Stimulated activated CD4-positive, alpha-beta T cell treated with anti-CD3 and anti-CD28 coated beads, Interleukin-4, amount 100 ng/mL, for 4 hours (primary cell): ENCODE measurements around the gene RBM33.
A peak's percentile ranks its signal among the peaks of the same experiment; 100 is the strongest.
"Not testable (repeated sequence)": the region's sequence is repeated elsewhere in the genome, so short reads cannot be mapped to it uniquely, and the experiment has no call there.

Experiments used
- DNase-seq, 2 experiments: peaks; one replicate each; pipeline ENCODE4 v3.0.0-alpha.2; 2020

The RBM33 gene, protein sequence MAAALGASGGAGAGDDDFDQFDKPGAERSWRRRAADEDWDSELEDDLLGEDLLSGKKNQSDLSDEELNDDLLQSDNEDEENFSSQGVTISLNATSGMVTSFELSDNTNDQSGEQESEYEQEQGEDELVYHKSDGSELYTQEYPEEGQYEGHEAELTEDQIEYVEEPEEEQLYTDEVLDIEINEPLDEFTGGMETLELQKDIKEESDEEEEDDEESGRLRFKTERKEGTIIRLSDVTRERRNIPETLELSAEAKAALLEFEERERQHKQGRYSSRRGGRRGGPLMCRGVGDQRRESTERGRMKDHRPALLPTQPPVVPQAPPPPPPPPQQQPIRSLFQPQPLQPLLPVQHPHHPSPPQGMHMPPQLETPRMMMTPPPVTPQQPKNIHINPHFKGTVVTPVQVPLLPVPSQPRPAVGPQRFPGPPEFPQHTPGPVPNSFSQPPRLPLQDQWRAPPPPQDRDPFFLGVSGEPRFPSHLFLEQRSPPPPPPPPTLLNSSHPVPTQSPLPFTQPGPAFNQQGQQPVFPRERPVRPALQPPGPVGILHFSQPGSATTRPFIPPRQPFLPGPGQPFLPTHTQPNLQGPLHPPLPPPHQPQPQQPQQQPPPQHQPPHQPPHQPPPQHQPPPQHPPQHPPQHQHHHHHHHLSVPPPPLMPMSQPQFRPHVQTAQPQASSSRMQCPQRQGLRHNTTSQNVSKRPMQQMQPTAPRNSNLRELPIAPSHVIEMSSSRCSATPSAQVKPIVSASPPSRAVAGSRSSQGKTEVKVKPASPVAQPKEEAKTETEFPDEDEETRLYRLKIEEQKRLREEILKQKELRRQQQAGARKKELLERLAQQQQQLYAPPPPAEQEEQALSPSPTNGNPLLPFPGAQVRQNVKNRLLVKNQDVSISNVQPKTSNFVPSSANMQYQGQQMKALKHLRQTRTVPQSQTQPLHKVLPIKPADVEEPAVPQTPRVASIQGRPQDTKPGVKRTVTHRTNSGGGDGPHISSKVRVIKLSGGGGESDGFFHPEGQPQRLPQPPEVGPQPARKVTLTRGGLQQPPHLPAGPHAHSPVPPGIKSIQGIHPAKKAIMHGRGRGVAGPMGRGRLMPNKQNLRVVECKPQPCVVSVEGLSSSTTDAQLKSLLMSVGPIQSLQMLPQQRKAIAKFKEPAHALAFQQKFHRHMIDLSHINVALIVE

DNA sequence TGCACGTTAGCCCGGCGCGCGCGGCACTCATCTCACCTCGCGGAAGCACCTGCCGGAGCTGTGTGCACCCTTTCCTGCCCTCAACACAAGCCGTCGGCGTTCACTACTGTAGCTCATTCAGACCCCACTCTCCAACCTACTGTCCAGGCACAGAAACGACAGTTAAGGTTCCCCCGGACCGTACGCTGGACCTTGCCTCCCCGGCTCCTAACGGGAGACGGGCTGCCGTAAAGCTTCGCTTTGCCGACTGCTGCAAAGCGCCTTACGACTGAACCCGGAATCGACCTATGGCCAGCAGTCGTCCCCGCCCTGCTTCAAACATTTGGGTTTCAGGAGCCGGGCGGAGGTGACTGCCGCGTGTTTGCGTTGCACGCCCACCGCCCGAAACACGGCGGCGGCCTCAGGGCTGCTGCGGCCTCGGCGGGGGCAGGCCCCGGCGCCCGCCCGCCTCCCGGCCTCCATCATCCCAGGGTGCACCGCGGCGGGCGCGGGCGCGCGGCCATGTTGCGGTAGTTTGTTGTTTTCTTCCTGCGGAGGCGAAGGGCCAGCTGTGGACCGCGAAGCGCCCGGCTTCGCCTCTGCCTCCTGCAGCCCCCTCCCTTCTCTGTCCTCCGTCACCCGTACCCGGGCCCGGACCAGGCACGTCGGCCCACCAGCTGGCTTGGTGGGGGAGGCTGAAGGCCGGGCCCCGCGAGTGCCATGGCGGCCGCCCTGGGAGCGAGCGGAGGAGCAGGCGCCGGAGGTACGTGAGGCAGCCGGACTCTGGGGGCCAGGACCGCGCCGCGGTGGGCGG is at the start of gene RBM33:
TSS of gene RBM33 (plus strand) at position 484 of the 793 bp plus-strand sequence. CDS start at position 700, 216 bp downstream.
- DNase-seq = peak; percentile 76 to 77

DNA sequence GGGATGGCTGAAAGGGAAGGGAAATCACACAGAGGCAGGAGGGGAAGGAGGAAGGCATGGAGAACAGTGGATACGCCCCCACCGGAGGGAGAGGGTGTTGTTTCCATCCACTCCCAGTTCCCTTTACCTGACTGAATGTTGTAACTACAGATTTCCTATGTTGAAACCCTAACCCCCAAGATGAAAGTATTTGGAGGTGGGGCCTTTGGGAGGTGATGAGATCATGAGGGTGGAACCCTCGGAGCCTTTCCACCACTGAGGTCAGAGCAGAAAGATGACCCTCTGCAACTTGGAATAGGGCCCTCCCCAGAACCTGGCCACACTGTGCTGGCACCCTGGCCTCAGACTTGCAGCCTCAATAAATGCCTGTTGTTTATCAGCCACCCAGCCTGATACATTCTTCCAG is 49.5 kb upstream of the RBM33 start:
- DNase-seq = no peak

GRCh38 chr7:155597753-155598140 is 46.7 kb upstream of the RBM33 start:
- no peak for DNase-seq

DNA sequence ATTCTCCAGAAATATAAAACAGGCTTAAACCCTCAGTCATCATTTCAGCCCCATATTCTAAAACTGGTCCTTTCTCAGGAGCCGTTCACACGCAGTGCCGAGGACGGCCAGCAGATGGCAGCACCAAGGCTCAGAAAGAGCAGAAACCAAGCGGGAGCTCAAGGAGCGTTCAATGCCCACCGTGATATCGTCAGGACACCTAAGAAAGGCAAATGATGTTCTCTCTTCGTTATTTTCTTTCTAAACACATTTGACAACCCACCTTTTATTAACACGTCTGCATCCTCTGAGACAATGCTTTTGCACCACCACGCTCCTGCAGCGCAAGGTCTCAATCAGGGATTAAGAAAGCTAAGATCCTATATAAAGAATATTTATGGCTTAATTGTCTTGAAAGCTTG is 45.7 kb upstream of the RBM33 start:
- DNase-seq = peak; percentile 68 to 86

GRCh38 chr7:155602156-155602555 is 42.3 kb upstream of the RBM33 start:
- no peak for DNase-seq

GRCh38 chr7:155602750-155603149 is 41.7 kb upstream of the RBM33 start:
- DNase-seq = no peak

DNA sequence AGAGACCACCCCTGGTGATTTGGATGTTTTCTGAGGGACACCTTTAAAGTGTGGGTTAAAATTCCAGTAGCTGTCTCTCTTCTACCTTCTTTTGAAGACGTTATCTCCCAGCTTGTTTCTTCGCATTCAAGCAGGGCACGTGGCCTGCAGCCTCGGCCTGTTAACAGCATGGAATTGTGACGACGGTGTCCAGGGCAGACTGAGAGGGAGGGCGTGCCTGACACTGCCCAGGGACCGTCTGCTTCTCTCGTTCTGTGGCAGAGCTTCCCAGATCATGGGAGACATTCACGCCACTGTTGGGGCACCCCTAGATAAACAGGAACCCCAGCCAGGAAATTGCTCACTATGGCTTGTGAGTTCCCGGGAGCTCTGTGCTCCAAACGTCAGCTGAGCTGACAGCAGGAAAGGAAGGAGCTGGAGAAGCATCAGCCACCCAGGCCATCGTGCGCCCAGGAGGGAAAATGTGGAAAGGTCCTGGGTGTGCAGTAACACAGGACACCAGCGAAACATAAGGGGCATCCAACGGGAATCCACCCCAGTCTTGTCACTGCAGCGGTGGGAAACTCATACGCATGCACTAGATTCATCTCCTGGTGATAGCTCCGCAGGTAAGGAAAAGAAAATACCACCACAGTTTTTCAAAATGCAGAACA is 41.1 kb upstream of the RBM33 start:
- no peak for DNase-seq

DNA sequence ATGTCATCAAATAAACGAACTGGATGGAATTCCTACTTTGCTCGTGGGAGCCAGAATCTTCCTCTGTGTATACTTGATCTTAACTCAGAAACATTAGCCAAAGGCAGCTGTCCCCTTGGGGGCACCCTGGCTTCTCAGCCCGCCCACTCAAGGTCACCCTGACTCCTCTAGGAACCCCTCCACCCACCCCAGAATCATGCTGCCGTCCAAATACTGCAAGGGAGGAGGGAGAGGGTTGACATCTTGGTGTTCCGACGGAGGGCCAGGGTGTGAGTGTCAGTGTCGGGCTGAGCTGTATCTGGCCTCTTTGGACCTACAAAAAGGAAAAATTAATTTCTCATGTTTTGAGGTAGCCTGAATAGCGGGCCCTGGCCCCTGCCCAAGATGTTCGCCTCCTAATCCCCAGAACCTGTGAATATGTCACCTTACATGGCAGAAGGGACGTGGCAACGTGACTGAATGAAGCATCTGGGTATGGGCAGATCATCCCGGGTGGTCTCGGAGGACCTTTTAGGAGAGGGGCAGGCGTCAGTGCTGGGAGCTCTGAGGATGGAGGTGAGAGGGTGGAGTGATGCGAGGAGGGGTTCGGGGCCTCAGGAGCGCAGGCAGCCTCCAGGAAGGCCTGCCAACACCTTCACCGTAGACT is 40.5 kb upstream of the RBM33 start:
- no peak for DNase-seq

DNA sequence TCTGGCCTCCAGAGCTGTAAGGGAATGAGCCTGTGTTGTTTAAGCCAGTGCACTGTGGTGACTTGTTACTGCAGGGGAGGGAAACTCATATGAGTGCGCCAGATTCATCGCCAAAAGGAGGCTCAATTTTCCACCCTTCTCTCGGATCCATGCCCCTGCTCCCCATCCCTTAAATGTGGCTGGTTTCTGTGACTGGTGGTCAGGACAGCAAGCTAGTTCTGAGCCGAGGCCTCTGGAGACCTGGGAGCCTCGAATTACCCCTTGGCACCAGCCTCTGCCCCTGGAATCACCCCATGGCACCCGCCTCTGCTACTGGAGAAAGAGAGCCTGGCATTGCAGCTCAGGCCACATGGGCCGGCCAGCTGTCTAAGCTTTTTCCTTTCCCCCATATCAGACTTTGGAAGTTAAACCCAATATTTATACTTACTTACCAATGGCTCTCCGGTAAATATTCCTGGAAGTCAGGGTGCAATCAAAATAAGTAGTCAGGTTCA is 39.9 kb upstream of the RBM33 start:
- no peak for DNase-seq

- DNase-seq = no peak
These were observed 35.3 kb upstream of the RBM33 start for GRCh38 chr7:155609185-155609584.

- DNase-seq = no peak
These were observed 33.7 kb upstream of the RBM33 start for GRCh38 chr7:155610633-155611193.

GRCh38 chr7:155611808-155612447 is 32.5 kb upstream of the RBM33 start:
- DNase-seq = no peak

DNA sequence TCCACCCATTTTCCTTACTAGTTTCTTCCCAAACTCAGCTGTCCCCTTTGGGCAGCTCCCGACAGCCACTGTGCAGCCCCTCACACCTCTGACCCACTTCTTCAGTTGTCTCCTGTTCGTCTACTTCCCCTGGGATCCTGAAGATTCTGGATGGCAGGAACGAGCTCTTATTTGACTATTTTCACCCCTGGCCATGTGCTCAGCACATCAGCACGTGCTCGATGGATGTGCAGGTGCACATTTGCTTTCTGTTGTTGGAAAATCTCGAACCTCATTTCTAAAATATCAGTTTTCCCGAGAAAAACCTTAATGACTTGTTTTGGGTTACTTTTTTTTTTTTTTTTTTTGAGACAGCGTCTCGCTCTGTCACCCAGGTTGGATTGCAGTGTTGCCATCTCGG is 31.8 kb upstream of the RBM33 start:
- DNase-seq = no peak

- not testable (repeated sequence) for DNase-seq
These were observed 29.4 kb upstream of the RBM33 start for GRCh38 chr7:155615085-155615484.

DNA sequence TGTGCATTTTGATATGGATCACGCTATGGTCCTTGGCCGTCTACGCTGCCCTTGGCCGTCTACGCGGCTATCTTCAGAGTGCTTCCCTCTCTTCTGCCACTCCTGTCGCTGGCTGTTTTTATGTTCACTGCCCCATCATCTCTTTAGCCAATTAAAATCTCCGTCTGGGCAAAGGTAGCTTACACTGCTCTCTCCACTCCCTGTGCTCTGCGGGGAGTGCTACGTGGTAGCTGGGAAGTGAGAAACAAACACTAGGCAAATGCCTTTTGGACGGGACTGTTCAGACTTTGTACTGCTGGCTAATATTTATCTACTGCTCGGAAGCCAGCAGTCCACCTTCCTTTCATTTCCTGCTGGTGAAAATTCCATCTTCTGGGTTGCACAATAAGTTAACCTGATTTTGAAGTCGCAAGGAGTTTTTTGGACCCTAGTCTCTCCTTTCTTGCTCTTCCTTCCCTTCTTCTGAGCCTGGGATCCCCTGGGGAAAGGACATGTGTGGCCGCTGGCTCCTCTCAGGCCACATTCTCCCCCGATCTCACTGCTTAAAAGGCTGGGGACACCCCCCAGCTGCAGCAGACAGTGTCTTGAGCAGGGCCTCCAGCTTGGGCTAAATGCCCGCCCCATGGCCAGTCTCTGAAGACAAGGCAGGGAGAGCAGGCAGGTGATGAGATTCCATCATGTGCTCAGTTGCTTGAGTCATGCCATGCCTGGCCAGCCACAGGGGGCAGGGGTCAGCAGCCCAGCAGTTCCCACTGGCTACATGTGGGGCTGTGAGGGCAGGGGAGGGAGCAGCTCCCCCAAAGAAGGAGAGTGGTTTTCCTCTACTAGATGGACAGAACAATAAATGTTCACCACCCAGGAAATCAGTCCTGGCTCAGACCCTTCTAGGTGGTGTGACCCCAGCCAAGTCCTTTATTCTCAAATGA is 25.5 kb upstream of the RBM33 start:
- no peak for DNase-seq

GRCh38 chr7:155619634-155620271 is 24.7 kb upstream of the RBM33 start:
- DNase-seq = no peak

DNA sequence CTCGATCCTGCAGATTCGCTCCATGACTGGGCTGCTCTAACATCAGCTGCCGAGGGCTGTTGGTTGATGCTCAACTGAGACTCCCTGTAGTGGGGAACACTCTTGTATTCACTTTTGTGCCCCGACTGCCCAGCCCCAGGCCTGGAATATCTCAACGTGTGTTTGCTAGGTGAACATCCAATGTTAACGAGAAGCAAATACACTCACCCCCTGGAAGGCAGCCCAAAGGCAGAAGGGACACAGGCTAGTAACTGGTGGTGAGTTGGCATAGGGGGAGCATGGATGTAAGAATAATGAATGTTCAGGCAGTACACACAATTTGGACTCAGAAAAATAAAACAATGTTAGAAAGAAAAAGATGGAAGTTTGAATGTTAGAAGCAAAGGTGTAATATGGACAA is 24.0 kb upstream of the RBM33 start:
- DNase-seq = no peak

DNA sequence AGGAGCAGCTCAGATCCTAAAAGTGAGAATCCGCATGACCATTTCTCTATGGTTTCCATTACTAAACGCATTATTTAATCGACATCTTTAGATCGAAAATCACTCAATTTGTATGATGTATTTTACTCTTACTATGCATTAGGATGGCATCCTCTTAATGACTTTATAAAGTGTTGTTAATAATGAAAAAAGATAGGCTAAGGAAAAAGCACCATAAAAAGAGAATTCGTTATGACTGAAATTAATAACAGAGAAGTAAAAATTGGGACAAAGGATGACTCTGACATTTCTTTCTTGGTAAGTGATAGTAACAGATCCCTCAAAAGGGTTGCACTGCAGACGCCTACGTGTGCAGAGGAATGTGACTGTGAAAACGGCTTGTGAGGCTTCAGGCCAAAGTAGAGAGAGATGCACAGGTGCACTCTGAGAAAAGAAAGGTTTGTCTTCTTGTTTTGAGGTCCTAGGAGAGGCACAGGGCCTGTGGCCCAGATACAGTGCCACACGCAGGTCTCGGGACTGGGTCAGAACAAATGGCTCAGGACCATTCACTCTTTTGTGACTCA is 23.0 kb upstream of the RBM33 start:
- DNase-seq = no peak
